HL-60 (cell line): ENCODE data around the gene CD44.

Experiments used
- CTCF ChIP-seq: IDR thresholded peaks from one replicate; pipeline ENCODE4 v1.5.1; 2011; ENCODE audit warnings: low read length, control low read depth, inconsistent platforms; ENCODE audit not compliant: insufficient read depth
- TF ChIP-seq, protein P1 (sequence below): IDR thresholded peaks from 2 replicates; pipeline ENCODE4 v1.6.1; 2012; ENCODE audit warnings: low read depth; ENCODE audit not compliant: insufficient replicate concordance

DNA sequence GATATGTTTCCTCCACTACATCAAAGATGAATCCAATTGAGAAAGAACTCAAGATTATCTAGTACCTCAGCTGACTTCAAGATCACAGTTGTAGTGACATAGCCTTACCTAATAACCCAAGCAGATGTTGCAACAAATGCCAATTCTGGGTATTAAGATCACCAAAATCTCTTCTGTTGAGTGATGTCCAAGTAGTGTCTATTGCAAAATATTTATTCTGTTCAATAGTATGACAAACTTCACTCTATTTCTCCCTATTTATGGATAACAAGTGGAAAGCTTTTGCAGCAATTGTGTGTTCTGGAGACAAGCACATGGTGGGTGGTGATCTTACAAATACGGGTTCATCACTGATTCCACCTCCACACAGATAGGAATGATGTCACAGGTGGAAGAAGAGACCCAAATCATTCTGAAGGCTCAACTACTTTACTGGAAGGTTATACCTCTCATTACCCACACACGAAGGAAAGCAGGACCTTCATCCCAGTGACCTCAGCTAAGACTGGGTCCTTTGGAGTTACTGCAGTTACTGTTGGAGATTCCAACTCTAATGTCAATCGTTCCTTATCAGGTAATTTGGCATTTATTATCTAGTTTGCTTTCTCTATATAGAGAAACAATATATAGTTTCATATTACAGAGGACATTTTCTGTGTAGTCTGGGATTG, 72.0 kb downstream of the CD44 start:
- TF ChIP-seq CTCF = no peak
- TF ChIP-seq, protein P1, sequence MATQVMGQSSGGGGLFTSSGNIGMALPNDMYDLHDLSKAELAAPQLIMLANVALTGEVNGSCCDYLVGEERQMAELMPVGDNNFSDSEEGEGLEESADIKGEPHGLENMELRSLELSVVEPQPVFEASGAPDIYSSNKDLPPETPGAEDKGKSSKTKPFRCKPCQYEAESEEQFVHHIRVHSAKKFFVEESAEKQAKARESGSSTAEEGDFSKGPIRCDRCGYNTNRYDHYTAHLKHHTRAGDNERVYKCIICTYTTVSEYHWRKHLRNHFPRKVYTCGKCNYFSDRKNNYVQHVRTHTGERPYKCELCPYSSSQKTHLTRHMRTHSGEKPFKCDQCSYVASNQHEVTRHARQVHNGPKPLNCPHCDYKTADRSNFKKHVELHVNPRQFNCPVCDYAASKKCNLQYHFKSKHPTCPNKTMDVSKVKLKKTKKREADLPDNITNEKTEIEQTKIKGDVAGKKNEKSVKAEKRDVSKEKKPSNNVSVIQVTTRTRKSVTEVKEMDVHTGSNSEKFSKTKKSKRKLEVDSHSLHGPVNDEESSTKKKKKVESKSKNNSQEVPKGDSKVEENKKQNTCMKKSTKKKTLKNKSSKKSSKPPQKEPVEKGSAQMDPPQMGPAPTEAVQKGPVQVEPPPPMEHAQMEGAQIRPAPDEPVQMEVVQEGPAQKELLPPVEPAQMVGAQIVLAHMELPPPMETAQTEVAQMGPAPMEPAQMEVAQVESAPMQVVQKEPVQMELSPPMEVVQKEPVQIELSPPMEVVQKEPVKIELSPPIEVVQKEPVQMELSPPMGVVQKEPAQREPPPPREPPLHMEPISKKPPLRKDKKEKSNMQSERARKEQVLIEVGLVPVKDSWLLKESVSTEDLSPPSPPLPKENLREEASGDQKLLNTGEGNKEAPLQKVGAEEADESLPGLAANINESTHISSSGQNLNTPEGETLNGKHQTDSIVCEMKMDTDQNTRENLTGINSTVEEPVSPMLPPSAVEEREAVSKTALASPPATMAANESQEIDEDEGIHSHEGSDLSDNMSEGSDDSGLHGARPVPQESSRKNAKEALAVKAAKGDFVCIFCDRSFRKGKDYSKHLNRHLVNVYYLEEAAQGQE = no peak
